Stimulated activated CD8-positive, alpha-beta memory T cell treated with anti-CD3 and anti-CD28 coated beads, Interleukin-15, amount 100 ng/mL, for 4 hours (primary cell): ENCODE data around the gene VEGFA.

Experiments used
- DNase-seq, 2 donors: peaks; one replicate each; pipeline ENCODE4 v3.0.0-alpha.2; 2020; ENCODE audit warnings: low read depth in 2 of 2

The VEGFA gene

DNA sequence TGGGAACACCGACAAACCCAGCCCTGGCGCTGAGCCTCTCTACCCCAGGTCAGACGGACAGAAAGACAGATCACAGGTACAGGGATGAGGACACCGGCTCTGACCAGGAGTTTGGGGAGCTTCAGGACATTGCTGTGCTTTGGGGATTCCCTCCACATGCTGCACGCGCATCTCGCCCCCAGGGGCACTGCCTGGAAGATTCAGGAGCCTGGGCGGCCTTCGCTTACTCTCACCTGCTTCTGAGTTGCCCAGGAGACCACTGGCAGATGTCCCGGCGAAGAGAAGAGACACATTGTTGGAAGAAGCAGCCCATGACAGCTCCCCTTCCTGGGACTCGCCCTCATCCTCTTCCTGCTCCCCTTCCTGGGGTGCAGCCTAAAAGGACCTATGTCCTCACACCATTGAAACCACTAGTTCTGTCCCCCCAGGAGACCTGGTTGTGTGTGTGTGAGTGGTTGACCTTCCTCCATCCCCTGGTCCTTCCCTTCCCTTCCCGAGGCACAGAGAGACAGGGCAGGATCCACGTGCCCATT, 15.3 kb downstream of the VEGFA start:
- no peak for DNase-seq

DNA sequence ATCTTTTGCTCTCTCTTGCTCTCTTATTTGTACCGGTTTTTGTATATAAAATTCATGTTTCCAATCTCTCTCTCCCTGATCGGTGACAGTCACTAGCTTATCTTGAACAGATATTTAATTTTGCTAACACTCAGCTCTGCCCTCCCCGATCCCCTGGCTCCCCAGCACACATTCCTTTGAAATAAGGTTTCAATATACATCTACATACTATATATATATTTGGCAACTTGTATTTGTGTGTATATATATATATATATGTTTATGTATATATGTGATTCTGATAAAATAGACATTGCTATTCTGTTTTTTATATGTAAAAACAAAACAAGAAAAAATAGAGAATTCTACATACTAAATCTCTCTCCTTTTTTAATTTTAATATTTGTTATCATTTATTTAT, 15.9 kb downstream of the VEGFA start:
- DNase-seq, result no peak

DNA sequence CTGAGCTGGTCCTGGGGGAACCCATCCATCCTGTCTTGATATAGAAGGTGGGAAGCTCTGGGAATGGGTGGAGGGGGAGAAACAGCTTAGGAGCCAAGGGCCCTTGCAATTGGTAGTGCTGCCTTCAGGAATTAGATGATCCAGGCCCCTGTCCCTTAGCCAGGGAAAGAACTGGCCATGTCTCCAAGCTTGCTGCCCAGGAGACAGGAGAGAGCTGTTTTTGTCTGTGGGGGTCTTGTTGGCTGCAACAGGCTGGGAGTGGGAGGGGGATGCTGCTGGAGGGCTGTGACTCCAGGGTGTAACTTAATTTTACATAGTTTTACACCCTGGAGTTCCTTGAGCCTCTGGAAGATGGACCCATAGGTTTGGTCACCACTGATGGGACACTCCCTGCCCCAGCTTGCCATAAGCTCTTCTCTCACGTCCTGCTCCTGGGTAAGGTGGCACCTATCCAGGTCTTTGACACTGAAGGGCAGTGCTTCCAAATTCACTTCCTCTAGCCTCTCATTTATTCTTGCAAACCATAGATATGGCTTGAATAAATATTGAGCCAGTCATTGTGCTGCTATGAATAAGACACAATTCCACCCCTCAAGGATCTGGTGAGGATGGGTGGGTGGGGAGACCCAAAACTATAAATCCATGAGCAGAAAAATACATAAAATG, 16.8 kb downstream of the VEGFA start:
- DNase-seq, result no peak

DNA sequence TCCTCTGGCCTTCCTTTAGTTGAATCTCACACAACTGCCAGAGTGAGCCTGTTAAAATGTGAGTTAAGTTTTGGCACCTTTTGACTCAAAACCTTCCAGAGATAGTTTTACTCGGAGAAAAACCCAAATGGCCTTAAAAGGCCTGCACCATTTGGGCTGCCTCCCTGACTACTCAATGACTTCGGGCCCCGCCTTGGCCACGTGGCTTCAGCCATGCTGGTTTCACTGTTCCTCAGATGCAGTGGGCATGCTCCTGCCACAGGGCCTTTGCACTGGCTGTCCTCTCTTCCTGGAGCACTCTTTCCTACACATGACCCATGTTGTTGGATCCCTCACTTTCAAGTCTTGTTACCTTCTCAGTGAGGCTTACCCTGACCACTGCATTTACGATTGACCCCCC, 18.3 kb downstream of the VEGFA start:
- no peak for DNase-seq

DNA sequence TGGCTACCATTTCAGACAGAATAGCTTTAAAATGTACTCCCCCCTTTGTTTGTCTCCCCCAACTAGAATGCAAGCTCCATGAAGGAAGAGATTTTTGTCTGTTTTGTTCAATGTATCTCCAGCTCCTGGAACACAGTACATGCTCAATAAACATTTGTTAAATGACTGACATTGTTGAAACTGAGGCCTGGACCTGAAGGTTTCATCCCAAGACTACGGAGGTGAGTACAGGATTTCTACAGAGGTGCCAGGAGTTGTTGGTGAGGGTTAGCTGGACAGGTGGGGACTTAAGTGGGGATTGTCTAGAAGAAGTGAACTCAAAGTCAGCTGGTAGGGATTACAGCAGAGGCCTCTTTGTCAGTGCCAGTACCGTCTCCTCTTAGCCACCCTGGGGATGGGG, 19.4 kb downstream of the VEGFA start:
- no peak for DNase-seq

DNA sequence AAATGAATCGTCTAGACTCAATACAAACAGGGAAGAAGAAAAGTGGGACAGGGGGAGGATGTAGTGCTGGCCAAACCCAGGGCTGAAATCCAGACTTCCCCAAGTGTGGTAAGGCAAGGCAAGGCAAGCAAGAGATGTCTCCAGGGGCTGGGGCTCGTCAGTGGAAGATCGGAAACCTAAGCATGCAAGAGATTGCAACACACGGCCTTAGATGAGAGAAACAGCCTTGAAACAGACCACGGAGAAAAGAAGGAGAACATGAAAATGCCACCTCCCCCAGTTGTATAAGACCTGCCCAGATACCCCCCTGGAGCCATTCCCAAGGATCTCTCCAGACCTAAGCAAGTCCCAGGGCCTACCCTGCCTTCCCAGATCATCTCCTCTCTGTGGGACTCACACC, 20.0 kb downstream of the VEGFA start:
- DNase-seq, result no peak

DNA sequence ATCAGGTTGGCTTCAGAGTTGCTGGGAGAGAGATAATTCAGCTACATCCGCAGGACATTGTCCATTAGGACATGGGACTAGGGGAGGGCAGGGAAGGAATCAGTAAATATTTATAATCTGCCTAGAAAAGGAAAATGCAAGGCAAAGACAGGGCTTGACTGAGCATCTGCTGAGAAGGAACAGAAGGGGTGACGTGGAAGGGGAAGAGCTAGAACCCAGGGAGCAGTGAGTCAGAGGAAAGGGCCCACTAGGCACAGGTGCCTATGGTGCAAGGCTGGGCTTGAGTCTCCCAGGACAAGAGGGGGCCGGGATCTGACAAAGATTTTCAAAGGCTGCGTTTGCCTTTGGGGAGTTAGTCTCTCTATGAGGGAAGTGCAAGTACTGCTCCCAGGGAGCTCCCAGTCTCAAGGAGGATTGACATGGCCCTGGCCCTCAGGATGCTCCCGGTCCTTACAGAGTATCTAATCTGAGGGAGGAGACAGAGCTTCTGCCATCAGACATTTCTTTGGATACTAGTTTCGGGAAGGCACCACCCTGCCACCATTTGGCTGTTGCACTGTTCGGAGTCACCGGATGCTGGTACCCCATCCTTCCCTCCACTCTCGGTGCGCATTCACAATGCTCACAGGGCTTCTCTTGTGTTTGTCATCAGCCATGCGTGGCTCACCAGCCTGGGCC, 21.9 kb downstream of the VEGFA start:
- DNase-seq, result no peak

DNA sequence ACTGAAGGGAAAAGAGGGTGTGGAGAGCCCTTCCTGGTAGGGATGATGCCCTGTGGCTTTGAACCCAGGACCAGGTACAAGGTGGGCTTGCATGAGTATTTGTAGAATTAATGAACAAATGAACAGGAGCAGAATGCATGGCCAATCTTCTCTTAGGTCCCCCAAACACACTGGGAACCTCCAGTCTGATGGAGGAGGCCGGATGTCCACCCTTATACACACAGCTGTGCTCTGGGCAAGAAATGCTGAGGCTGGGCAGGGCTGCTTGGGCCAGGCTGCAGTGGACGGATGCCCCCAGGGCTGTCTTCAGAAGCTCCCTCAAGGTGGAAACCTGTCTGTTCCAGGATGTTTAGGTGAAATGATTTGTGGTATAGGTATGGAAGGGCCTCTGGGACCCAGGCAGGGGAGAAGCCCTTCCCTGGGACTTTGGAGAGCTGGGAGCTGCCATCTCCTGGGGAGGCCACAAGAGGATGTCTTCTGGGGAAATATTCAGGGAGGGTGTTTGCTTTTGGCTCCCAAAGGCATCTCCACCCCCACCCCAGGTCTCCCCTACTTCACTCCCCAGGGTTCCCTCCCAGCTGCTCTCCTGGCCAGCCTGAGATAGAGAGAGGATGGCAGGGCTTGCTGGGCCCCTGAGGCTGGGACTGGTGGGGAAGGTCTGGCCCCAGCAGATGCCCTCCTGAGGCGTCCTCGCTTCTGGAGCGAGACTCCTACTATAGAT, 23.3 kb downstream of the VEGFA start:
- no peak for DNase-seq

DNA sequence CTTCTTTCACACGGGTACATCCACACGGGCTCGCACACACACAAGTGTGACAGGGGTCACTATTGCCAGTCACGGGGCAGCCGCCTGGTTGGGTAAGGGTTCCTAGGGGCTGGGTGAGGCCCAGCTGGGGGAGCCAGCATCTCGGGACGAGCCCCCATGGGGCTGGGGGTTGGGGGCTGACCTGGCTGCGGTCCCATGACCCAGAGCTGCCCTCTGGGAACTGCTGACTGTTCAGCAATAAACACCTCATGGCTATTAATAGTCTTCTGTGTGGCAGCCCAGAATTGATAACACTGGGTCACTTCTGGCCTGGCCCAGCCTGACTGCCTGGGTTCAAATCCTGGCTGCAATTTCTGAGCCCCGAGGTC, 23.8 kb downstream of the VEGFA start:
- DNase-seq, result no peak

DNA sequence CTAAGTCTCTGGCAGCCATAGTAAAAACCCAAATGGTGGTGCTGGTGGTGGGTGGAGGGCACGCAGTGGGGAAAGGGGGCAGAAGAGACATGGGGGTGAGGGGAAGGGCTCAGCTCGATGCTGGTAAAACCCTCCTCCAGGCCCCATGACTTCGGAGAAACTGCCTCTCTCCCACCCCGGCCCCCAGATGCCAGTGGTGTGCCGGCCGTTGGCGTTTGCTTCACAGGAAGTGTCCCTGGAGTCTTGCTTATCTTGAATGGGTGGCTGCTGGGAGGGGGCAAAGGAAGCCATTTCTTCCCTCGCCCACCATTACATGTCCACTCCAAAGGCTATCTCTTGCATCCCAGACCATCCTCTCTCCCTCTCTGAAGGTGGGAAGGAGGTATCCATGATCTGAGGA, 25.4 kb downstream of the VEGFA start:
- DNase-seq, result no peak

DNA sequence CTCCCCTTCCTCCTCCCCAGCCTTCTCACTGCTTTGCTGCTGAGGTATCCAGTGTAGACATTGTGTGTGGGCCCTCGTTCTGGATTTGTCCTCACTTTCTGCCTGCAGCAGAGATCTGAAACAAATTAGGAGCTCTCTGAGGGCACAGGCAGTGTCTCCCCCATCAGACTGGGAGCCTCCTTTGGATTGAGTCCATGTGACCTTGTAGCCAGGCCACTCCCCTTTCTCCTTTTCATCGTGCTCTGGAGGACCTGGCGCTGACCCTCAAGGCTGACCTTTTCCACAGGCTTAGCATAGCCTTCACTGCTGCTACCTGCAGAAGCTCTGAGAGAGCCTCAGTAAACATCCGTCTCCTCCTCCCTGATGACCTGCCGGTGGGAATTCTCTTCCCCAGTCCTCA, 26.2 kb downstream of the VEGFA start:
- DNase-seq, result no peak

DNA sequence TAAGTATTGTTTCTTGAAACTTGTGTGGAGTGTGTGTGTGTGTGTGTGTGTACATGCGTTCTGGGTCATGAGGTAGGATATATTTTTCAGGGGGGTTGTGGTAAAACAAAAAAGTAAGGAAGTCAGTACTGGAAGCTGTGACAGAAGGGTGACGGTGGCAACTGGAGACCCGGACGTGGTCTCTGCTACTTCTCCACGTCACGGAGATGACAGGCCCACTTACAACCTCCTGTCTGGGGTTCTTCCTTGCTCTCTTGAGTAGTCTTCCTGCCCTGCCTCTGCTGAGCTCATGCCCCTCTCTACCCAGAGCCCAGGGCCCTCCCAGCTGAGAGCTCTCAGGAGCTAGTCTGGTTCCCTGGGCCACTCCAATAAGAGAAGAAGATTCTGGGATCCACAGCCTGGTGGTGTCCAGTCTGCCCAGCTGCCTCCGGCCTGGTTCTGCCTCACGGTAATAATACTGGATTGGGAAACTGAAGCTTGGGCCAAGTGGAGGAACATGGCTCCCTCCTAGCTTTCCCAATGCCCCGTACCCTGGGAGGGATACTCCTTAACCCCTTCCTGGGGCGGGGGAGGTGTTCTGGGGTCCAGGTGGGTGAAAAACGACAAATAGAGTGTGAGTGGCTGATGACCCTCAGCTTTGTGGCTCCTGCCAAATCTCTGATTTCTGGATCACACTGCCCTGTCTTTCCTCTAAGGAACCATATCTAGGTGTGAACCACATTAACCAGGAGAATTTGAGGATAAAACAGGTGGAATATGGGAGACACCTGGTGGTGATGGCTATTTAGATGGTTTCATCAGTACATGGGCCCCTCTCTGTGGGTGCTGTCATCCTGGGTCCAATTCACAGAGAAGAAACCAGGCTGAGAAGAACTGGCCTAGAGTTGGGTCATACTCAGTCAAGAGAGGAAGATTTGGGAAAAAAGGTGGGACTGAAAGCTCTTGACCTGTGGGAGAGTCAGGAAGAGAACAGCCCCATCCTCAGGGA, 27.2 kb downstream of the VEGFA start:
- DNase-seq, result no peak

DNA sequence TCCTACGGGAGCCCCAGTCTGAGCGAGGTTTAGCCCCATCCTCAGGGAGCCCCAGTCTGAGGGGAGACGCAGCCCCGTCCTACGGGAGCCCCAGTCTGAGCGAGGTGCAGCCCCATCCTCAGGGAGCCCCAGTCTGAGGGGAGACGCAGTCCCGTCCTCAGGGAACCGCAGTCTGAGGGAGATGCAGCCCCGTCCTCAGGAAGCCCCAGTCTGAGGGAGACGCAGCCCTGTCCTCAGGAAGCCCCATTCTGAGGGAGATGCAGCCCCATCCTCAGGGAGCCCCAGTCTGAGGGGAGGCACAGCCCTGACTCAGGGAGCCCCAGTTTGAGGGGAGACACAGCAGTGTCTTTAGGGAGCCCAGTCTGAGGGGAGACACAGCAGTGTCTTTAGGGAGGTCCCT, 27.9 kb downstream of the VEGFA start:
- DNase-seq, result no peak

DNA sequence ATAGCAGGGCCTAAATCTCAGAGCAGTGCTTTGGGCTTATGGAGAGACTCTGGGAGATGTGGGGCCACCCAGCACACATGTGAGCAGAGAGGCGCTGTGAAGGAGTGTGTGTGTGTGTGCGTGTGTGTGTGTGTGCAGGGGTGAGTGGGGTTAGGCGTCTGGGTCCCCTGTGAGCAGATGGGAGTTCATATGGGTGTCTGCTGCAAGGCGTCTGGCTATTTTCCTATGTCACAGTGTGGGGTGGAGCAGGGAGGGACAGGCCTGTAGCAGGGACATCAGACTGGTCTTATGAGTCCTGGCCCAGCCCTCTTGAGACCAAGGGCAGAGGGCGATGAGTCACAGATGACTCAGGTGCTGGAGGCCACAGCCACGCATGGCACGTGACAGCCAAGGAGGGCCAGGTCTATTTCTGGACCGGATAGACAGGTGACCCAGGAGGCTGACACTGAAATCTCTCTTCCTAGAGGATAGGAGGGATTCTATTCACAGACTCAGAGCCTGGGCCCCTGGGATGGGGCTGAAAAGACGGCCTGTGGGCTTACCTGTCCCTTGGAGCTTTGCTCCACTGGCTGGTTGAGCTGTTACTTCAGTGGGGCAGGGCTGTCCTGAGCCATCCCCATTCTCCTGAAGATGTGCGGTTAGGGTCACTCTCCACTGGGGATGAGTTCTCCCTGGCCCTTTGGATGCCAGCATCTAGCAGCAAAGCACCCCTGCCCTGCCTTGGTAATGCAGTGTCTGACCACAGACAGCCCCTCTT, 28.9 kb downstream of the VEGFA start:
- no peak for DNase-seq

DNA sequence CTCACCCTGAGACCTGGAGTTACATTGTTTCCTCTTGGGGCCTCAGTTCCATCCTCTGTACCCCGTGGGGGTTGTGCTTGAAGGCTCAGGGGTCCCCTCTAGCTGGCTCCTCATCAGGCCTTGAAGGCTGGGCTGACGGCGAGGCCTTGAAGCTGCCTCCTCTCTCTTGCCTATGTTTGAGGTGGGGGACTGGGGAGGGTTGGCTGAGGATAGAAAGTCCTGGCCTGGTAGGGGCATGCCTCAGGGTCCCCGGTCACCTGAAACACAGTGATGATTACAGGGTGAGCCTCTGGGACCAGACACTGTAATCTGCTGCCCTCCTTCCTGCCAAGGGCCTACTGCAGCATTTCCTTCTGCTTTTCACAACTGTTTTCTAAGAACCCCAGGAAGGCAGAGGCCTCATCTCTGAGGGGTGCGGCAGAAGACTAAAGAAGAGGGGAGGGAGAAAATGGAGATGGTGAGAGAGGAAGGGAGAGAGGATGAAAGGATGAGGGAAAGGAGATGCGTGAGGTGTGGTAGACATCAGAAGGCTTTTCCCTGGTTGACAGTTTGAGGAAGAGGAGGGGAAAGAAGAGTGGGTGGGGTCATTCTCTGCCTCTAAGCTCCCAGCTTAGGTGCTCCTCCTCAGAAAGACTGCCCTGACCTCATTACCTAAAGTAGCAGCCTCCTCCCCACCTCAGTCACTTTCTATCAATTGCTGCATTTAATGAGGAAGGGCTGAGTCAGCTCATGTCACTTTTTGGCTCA, 29.7 kb downstream of the VEGFA start:
- DNase-seq, result no peak

DNA sequence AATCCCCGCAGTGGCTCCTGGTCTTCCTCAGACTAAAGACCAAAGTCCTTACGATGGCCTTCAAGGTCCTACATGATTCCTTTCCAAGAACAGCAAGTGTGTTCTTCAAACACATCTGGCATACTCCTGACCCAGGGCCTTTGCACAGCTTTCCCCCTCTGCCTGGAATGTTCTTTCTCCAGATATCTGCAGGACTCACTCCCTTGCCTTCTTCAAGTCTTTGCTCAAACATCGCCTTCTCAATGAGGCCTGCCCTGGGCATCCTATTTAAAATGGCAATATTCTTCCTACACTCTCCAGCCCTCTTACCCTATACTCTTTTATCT, 30.2 kb downstream of the VEGFA start:
- no peak for DNase-seq

DNA sequence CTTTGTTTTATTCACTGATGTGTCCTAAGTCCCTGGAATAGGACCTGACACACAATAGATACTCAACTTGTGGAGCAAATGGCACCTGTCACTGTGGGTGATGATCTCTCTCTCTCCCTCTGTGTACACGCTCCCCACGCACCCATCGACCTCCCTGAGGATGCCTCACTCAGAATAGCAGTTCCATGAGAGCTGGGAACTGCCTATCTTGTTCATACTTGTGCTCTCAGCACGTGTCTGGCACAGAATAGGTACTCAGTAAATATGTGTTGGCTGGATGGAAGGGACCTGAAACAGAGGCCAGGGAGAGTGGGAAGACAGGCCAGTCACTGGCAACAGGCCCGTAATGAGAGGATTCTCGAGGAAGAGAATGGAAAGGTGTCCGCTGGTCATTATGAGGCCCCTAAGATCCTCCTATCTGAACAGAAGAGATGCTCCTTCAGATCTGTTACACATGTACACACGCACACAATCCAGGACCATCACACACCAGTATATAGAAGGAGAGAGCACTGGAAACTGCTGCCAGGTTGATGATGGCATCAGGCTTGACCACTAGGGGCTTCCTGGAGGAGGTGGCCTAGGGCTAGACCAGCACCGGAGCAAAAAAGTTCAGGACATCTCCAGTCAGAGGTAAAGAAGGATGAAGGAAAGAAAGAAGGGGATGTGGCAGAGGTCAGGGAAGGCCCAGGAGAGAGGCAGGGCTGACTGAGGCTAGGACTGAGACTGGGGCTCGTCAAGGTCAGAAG, 30.9 kb downstream of the VEGFA start:
- no peak for DNase-seq

DNA sequence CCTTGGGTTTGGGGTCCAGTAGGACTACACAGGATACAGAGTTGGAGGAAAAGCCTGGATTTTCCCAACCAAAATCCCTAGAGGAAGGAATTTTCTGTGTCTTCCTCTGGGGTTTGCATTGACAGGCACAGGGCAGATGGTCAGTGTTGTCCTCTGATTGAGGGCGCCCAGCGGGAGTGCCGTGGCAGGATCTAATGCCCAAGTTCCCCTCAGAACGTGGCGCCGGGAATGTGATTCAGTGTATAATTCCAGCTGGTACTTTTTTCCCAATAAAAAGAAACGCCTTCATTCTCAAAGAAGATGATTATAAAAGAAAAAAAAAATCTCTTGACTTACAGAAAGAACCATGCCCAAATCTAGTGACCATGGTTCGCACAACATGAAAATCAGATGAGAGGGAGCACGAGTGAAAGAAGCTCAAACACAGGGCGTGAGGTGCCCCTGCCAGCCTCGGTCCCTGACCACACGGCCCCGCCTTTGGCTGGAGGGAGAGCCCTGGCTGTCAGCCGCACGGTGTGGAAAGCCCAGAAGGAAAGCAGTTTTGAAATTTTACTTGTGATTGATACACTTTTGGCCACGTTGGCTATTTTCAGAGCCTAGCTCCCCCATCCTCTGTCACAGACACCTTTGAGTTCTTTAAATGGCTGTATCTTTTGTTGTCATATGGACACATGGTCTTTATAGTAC, 31.6 kb downstream of the VEGFA start:
- DNase-seq, result no peak
